ENCODE measurements around the gene NCKAP5L. TPM values are rescaled to one million over a fixed set of nuclear protein-coding genes. Genes with fewer than 3 reads are reported as not detected.

The NCKAP5L gene
- total and polyA plus RNA-seq, 2 of the 8 experiments (the other 6 are each of a cell fraction or from before 2014, with no cell fraction given): 9.4 to 27.9 TPM

DNA sequence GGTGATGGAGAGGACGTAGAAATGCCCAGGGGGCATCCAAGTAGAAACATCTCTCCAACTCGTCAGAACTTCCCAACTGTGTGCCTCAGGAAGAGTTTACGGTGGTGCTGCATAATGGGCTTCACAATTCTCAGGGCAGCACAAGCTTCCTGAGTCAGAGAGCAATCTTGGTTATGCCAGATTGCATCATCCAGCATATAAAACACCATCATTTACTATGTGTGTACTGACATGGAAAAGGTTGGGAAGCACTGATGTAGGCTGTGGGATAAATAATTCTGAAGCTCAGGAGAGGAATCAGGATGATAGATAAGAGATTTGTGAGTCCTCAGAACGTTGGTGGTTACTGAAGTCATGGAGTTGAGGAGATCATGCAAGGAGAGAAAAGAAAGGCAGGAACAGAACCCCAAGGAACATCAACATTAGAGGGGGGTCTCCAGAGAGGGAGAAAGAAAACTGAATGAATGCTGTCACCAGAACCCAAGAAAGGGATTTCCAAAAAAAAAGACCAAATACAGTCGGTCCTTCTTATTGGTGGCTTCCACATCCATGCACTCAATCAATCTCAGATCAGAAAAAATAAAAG is 4.7 kb upstream of the NCKAP5L start:
- H3K4me3 ChIP-seq (ENCODE audit: extremely low read depth in 1 of 4, insufficient read depth in 2 of 4, low read depth in 3 of 4, low read length in 4 of 4): no peak overlapping the region
- no peak overlapping the region for H2BK120ac ChIP-seq (replicated peaks; ENCODE audit: low read depth, low read length)
- H4K5ac ChIP-seq (ENCODE audit: insufficient read length, low read depth, low read length): no peak overlapping the region
- no peak overlapping the region for H2AK5ac ChIP-seq (ENCODE audit: low read depth, low read length)
- no peak overlapping the region for H3K4me2 ChIP-seq (ENCODE audit: insufficient read depth in 1 of 2, low read depth in 2 of 2, low read length in 2 of 2)
- H2BK5ac ChIP-seq (ENCODE audit: low read depth, low read length): no peak overlapping the region
- no peak overlapping the region for H2AFZ ChIP-seq (ENCODE audit: low read length)
- H3K27me3 ChIP-seq (replicated peaks in 1 of 4; ENCODE audit: control insufficient read depth in 3 of 4, extremely low read depth in 1 of 4, insufficient read depth in 3 of 4, low read length in 3 of 4): no peaks in the 10 kb centered on the region
- no peak overlapping the region for H3K18ac ChIP-seq (ENCODE audit: extremely low read depth, low read length)
- no peak overlapping the region for H4K8ac ChIP-seq (ENCODE audit: extremely low read depth, insufficient read depth, low read length)
- no peak overlapping the region for H4K91ac ChIP-seq (replicated peaks; ENCODE audit: insufficient read length, low read length)
- TF ChIP-seq BCL11A (IDR thresholded peaks at IDR 0.05; ENCODE audit: low read depth in 2 of 2, low read length in 2 of 2) (no peak), CHD2 (IDR thresholded peaks at IDR 0.05; ENCODE audit: low read length) (no peak), NRF1 (IDR thresholded peaks at IDR 0.05; ENCODE audit: low read depth, low read length) (no peak), NANOG (IDR thresholded peaks at IDR 0.05; ENCODE audit: insufficient read depth, low read depth, low read length, poor library complexity, severe bottlenecking) (no peak), BACH1 (IDR thresholded peaks at IDR 0.05; ENCODE audit: low read length) (no peak), FOSL1 (IDR thresholded peaks at IDR 0.05; ENCODE audit: insufficient read depth, low read depth, low read length) (no peak)
- DNase-seq (ENCODE audit: low read depth in 1 of 2, low spot score in 2 of 2) (no peak), FAIRE-seq (no peak)
- H3K4ac ChIP-seq (replicated peaks; ENCODE audit: insufficient read length, low read depth, low read length): no peak overlapping the region
- H2BK15ac ChIP-seq (ENCODE audit: low read length): no peak overlapping the region
- H3K23me2 ChIP-seq (ENCODE audit: low read depth, low read length): peaks cover 5% of the 10 kb centered on the region
- H3K56ac ChIP-seq (replicated peaks; ENCODE audit: insufficient read length, low read depth, low read length): no peak overlapping the region
- no peak overlapping the region for H3K27ac ChIP-seq (ENCODE audit: low read depth, low read length)
- peaks cover 0 to 7% (median under 1%) of the 10 kb centered on the region in 4 experiments; a peak in 3 of 7 replicates for H3K4me1 ChIP-seq (replicated peaks in 1 of 4; ENCODE audit: control insufficient read depth in 3 of 4, insufficient read depth in 4 of 4, low read length in 3 of 4)
- H3K23ac ChIP-seq (ENCODE audit: insufficient read length): no peak overlapping the region
- H3K9ac ChIP-seq (replicated peaks in 1 of 4; ENCODE audit: extremely low read depth in 1 of 4, low read depth in 3 of 4, low read length in 3 of 4): no peak overlapping the region
- POLR2A ChIA-PET (ENCODE audit: partially characterized antibody): interaction anchor here (1.5 to 5.6 kb wide), 4 partner anchors 8 to 92 kb away, joined by 4 to 35 read pairs (median 5); partner anchors contain the start of genes BCDIN3D and TMBIM6
- no peaks in the 10 kb centered on the region for H3K9me3 ChIP-seq (ENCODE audit: insufficient read depth in 2 of 2, low read depth in 1 of 2, low read length in 1 of 2)
- H4K20me1 ChIP-seq (replicated peaks in 1 of 2; ENCODE audit: control insufficient read depth in 1 of 2, insufficient read depth in 2 of 2, low read length in 2 of 2): no peaks in the 10 kb centered on the region
- WGBS, 2 experiments (ENCODE audit: extremely low coverage in 1 of 2, insufficient coverage in 1 of 2, insufficient read length in 1 of 2, insufficient replicate concordance in 2 of 2, low coverage in 1 of 2, low lambda C conversion rate in 2 of 2, missing lambda C conversion rate in 1 of 2): 87% methylated on average over 5 of the region's 5 CpGs; no CpG with 5 or more reads in 1 of the 2 experiments
- H2BK12ac ChIP-seq (ENCODE audit: low read depth, low read length): no peak overlapping the region
- no peaks in the 10 kb centered on the region for H3K79me2 ChIP-seq (ENCODE audit: control insufficient read depth in 1 of 2, insufficient read depth in 2 of 2, low read length in 2 of 2)
- H2BK20ac ChIP-seq (ENCODE audit: low read length): no peak overlapping the region
- no peaks in the 10 kb centered on the region for H3K36me3 ChIP-seq (ENCODE audit: control insufficient read depth in 2 of 4, insufficient read depth in 4 of 4, low read length in 3 of 4)
- no peaks in the 10 kb centered on the region for H3K79me1 ChIP-seq (ENCODE audit: low read depth, low read length)
- CTCF ChIA-PET (ENCODE audit: partially characterized antibody): interaction anchor here (0.8 to 2.7 kb wide), 7 partner anchors 8 to 135 kb away, joined by 3 to 15 read pairs (median 6); no protein-coding TSS in a partner anchor
- no peak overlapping the region for H3K14ac ChIP-seq (ENCODE audit: insufficient read length)

All from H1 (cell line).